Measurements from ENCODE around the gene PRDM16. TPM values are rescaled to one million over a fixed set of nuclear protein-coding genes. Genes with fewer than 3 reads are reported as not detected.

PRDM16 gene
- total RNA-seq, 1 experiment from 2014 or later = 0.95 TPM

DNA sequence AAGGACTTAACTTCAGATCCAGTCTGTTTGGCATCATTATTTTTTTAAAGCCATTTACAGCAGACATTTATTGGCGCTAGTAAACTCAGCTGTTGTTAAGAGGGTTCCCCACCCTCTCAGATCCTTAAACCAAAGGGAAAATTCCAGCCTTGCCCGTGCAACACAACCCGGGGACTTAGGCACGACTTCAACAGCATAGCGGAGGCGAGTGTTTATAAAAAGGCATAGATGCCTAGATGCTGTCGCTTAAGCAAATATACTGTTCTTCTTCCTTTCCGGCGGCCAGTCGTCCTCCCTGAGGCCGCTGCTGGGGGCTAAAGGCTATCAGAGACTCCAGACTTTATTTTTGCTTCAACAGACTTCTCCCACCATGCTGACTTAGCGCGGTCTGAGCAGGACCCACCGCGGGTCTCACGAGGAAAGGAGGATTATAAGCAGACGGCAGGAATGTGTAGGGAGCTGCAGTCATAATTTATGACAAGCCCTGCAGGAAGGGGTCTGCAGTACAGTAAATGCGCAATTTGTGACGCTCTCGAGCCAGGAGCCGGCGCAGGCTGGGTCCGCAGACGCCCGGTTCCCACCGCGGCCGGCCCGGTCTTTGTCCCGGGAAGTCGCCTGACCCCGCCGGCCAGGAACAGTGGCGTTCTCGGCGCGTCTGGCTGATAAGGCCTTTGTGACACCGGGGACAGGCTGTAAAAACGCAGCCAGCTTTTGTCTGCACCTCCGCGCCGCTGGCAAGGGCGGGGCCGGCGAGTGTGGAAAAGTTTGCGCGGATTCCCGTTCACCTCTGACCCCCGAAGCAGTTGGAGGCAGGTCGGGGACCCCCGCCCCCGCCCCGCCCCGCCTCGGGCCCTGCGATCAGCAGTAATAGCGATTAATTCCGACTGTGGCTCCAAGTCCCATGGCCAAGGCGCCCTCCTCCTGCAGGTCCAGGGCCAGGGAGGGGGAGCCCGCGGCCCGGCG is 324.3 kb downstream of the PRDM16 start:
- no peaks in the 10 kb centered on the region for H3K27me3 ChIP-seq
- H3K36me3 ChIP-seq = no peaks in the 10 kb centered on the region
- no peaks in the 10 kb centered on the region for H3K9me3 ChIP-seq
- no peak for DNase-seq
- H3K4me3 ChIP-seq = no peak overlapping the region

DNA sequence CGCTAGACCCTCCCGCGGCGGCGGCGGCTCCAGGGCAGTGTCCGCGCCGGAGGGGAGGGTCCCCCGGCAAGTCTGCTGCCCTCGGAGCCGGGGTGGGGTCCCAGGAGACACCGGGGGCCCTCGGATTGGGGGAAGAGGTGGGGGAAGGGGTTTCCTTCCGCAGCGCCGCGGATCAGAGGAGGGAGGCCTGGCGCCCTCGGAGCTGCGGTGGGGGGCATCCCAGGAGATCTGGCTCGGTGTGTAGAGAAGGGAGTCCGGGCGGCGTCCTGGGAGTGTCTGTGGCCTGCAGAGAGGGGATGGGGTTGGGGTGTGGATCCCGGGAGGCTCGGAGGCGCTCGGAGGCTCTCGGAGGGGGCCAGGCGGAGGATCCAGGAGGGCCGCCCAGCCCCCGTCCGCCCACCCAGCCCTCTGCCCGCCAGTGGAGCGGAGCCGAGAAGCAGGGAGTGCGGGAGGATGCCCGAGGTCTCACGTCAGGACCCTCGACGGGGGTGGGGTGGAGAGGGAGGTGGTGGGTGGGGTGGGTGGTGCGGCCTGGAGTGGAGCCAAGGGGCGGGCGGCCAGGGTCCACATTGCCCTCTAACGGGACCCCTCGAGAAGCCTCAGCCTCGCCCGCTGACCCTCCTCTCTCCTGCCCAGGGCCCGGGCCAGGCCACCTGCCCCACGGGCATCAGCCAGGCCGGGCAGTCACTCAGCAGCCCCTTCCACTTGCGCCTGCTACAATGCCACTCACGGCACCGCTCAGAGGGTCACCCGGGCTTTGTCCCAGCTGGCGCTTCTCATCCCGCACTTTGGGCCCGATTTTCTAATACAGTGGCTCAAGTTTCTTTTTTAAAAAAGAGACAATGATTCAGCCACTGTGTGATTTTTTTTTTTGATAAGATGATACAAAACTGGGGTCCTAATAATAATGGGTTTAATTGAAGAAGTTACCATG is 325.3 kb downstream of the PRDM16 start:
- Histone ChIP-seq H3K36me3 (no peaks in the 10 kb centered on the region), H3K9me3 (no peaks in the 10 kb centered on the region), H3K27me3 (no peaks in the 10 kb centered on the region), H3K4me3 (no peak overlapping the region)
- DNase-seq = no peak

DNA sequence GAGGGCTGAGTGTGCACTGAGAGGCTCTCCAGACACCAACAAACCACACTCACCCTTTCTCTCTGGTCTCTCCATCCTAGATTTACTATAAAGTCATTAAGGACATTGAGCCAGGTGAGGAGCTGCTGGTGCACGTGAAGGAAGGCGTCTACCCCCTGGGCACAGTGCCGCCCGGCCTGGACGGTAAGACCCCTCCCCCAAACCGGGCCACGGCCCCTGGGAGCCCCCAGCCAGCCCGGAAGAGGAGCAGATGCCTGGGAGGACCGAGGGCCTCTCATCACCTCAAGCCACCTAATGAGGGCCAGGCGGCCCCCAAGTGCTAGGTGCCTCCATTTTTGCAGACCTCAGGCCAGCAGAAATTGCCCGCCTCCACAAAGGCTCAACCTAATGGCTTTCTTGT is 327.4 kb downstream of the PRDM16 start:
- H3K36me3 ChIP-seq = no peaks in the 10 kb centered on the region
- no peak overlapping the region for H3K4me3 ChIP-seq
- no peaks in the 10 kb centered on the region for H3K27me3 ChIP-seq
- DNase-seq = no peak
- no peaks in the 10 kb centered on the region for H3K9me3 ChIP-seq

DNA sequence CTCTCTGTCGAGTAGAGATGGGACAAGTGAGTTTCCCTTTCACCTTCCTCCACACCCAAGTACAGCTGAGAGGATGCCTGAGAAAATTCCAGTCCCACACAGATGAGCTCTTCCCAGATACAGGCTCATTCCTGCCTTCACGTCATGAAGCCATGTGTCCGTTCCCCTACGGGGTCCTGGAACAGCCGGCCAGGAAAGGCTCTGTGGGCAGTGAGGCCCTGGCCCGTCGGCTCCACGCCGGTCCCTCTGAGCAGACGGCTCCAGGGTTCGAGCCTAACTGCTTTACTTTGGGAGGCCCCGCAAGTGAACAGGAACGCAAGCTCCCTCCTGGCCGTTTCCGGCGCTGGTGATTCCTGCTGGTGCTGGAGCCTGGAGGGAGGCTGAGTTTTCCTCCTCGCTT is 328.3 kb downstream of the PRDM16 start:
- H3K36me3 ChIP-seq = no peaks in the 10 kb centered on the region
- H3K27me3 ChIP-seq = no peaks in the 10 kb centered on the region
- no peaks in the 10 kb centered on the region for H3K9me3 ChIP-seq
- DNase-seq = no peak
- H3K4me3 ChIP-seq = no peak overlapping the region

DNA sequence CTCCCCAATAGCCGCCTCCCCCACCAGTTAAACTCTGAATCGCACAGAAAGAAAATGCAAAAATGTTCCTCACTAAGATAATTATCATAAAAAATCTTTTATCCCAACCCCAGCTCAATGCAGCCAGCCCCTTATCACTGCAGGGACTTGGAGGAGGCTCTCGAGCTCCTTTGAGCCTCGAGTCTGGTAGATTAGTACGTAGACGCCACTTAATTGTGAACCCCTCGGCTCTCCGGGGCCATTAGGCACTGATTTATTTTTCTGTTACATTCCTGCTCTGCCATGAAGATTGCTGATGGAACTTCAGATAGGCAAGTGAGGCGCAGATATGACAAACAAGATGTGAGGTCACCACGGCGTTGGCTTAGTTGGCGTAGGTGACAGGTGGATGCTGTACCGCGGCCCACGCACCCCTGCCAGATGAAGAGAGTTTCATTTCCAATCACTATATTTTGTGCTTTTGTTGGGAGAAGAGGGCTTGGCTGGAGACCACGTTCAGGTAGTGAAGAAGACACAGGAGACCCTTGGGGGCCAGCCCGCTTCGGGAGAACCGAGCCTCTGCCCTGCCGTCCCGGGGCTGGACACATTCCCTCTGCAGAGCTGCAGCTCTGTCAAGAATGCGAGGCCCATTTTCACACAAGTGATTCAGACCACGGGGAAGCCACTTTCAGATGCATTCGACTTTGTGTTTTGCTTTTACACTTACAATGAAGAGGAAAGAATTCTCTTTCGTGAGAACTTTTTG is 329.6 kb downstream of the PRDM16 start:
- Histone ChIP-seq H3K4me3 (no peak overlapping the region), H3K36me3 (no peaks in the 10 kb centered on the region), H3K9me3 (no peaks in the 10 kb centered on the region), H3K27me3 (no peaks in the 10 kb centered on the region)
- no peak for DNase-seq

DNA sequence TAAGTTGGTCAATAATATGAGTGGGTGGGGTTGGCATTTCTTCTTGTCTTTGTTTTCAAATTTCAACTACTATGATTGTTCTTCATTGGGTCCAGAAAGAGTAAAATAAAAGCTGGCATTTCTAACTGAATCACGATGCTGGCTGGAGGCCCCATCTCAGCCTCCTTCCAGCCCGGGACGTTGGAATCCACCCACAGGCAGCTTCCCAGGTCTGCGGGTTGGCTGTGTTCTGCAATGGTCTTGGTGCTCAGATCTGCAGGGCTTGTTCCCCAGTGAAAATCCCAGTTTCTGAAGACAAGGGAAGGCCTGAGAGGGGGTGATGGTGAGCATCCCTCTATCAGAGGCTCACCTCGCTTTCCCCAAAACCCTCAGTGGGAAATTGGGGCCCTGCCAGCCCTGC is 330.7 kb downstream of the PRDM16 start:
- H3K27me3 ChIP-seq = no peaks in the 10 kb centered on the region
- peak; percentile 69 for DNase-seq
- no peak overlapping the region for H3K4me3 ChIP-seq
- no peaks in the 10 kb centered on the region for H3K36me3 ChIP-seq
- no peaks in the 10 kb centered on the region for H3K9me3 ChIP-seq

DNA sequence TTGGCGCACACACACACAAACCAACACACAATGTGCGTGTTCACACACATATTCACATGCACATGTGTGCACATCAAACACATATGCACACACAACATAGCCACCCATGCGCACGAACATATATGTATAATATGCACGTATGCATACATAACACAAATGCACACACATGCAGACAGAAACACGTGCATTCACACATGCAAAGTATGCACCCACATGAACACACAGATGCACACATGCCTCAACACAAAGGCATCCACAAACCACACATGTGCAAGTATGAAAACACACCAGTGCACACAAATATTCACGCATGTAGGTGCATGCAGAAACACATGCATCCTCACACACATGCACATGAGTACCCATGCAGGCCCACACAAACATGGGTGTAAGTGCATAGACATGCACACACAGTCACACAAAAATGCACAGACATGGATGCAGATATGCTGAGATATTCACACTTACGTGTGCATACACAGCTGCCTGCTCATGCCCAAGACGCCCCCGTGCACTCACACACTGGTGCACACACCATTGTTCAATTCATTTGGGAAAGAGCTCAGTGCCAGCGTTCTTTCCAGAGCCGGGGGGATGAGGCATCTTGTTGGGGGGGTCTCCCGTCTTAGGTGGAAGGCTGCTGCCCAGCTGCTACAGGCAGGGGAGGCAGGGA is 332.7 kb downstream of the PRDM16 start:
- H3K36me3 ChIP-seq = no peaks in the 10 kb centered on the region
- H3K9me3 ChIP-seq = no peaks in the 10 kb centered on the region
- no peak for DNase-seq
- no peaks in the 10 kb centered on the region for H3K27me3 ChIP-seq
- no peak overlapping the region for H3K4me3 ChIP-seq

DNA sequence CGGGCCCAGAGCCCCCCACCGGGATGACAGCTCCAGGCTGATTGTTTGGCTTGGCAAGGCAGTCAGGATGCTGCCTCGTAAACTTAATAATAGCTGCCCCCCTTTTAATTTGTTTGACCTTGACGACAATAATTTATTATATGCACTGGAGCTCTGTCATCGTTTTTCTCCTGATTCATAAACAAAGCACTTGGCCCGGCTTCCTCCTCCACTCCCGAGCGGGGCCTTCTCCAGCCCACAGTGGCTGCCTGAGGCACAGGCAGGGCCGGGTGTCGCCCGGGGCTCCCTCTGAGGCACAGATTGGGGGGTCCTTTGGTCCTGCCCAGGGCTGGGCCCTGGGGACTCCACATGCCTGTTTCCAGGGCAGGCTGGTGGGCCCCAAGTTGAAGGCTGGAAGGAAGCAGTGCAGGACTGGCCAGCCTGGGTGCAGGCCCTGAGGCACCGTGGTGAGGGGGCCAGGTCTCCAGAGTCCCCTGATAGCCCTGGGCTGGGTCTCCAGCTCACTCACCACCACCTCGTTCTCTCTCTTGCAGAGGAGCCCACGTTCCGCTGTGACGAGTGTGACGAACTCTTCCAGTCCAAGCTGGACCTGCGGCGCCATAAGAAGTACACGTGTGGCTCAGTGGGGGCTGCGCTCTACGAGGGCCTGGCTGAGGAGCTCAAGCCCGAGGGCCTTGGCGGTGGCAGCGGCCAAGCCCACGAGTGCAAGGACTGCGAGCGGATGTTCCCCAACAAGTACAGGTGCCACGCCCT is 333.4 kb downstream of the PRDM16 start:
- Histone ChIP-seq H3K36me3 (no peaks in the 10 kb centered on the region), H3K9me3 (no peaks in the 10 kb centered on the region), H3K4me3 (no peak overlapping the region), H3K27me3 (no peaks in the 10 kb centered on the region)
- DNase-seq = peak; percentile 58

DNA sequence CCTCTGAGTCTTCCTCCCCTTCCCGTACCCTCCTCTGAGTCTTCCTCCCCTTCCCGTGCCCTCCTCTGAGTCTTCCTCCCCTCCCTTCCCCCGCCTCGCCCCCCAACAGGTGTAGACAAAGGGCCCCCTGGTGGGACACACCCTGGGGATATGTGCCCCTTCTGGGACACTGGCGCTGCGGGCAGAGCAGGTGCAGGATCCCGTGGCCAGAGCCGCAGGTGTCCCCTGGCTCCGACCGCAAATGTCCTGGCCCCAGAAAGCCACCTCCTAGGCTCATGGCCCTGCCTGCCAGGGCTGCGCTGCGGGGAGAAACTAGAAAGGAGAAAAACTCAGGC is 334.0 kb downstream of the PRDM16 start:
- no peak for DNase-seq
- H3K27me3 ChIP-seq = no peaks in the 10 kb centered on the region
- H3K36me3 ChIP-seq = no peaks in the 10 kb centered on the region
- H3K9me3 ChIP-seq = no peaks in the 10 kb centered on the region
- H3K4me3 ChIP-seq = no peak overlapping the region

DNA sequence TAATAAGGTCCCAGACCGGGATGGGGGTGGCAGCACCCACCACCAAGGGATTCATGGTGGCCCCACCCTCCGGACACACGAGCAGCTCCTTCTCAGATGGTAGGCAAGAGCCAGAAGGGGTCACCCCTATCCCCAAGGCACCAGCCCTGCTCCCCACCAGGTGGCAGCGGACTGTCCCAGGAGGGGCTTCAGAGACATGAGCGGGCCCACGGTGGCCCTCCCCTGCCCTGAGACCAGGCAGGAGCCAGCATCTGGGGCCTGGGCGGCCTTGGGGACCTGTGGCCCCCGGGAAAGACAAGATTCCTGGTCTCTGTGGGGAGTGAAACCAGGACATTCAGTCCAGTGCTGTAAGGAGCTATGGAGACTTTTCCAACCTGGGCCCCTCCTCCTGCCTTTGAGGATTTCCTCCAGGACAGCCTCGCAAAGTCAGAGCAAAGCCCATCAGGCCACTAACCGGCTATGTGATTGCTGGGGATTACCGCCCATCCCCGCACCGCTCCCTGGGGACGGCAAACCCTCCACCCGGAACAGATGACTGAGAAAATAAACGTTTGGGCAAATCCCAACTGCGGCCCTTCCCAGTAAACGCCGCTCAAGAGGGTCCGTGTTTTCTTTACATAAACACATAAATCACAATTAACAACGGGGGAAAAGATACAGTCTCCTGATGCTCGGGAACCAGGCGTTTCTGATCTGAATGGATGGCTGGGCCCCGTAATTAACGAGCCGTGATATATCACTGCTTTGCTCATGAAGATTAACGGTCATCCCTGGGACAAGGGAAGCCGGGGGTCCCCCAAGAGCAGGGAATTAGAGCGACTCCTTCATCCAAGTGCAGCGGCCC is 334.6 kb downstream of the PRDM16 start:
- DNase-seq = no peak
- H3K9me3 ChIP-seq = no peaks in the 10 kb centered on the region
- no peaks in the 10 kb centered on the region for H3K36me3 ChIP-seq
- no peaks in the 10 kb centered on the region for H3K27me3 ChIP-seq
- no peak overlapping the region for H3K4me3 ChIP-seq

DNA sequence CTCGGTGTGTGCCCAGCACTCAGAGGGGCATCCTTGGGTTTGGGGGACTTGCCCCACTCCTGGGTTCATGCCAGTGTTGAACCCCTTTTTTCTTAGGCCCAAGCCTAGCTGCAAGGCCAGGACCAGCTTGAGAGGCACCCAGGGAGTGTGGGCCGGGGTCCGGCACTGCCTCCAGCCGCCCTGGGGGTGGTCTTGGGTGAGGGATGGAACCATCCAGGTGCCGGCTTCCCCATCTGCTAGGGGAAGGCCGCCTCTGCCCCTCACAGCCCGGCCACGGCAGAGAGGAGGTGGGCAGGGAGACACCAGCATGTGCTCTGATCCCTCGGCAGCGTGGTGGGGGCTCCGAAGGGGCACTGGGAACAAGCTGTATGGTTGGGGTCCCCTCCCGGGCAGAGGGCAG is 335.3 kb downstream of the PRDM16 start:
- Histone ChIP-seq H3K9me3 (no peaks in the 10 kb centered on the region), H3K36me3 (no peaks in the 10 kb centered on the region), H3K4me3 (no peak overlapping the region), H3K27me3 (no peaks in the 10 kb centered on the region)
- no peak for DNase-seq

DNA sequence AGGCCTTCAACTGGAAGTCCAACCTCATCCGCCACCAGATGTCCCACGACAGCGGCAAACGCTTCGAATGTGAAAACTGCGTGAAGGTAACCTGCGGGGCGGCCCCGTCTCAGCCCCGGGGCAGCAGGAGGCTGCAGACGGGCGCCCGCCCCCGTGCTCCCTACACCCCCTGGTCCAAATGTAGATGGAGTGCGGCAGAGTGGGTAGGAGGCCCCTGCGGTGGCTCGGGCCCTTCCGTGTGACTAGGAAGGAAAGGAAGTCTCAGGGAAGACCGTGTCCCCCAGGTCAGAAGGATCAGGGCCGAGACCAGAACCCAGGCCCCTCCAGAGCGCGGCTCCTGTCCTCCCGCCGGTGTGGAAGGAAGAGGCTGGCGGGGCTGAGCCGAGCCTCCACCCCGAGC is 335.8 kb downstream of the PRDM16 start:
- DNase-seq = no peak
- H3K4me3 ChIP-seq = no peak overlapping the region
- H3K9me3 ChIP-seq = no peaks in the 10 kb centered on the region
- no peaks in the 10 kb centered on the region for H3K27me3 ChIP-seq
- no peaks in the 10 kb centered on the region for H3K36me3 ChIP-seq

DNA sequence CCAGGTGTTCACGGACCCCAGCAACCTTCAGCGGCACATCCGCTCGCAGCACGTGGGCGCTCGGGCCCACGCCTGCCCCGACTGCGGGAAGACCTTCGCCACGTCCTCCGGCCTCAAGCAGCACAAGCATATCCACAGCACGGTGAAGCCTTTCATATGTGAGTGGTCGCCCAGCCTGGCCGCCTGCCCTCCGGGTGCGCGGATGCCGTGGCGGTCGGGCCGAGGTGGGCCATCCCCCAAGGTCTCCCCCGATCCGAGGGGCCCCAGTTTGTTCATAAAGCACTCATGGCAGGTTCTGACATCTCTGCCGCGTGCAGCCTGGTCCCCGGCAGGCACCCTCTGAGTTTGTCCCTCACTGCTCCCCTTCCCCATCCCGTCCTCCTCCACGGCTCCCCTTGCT is 336.5 kb downstream of the PRDM16 start:
- no peak for DNase-seq
- Histone ChIP-seq H3K27me3 (no peaks in the 10 kb centered on the region), H3K4me3 (no peak overlapping the region), H3K36me3 (no peaks in the 10 kb centered on the region), H3K9me3 (no peaks in the 10 kb centered on the region)

DNA sequence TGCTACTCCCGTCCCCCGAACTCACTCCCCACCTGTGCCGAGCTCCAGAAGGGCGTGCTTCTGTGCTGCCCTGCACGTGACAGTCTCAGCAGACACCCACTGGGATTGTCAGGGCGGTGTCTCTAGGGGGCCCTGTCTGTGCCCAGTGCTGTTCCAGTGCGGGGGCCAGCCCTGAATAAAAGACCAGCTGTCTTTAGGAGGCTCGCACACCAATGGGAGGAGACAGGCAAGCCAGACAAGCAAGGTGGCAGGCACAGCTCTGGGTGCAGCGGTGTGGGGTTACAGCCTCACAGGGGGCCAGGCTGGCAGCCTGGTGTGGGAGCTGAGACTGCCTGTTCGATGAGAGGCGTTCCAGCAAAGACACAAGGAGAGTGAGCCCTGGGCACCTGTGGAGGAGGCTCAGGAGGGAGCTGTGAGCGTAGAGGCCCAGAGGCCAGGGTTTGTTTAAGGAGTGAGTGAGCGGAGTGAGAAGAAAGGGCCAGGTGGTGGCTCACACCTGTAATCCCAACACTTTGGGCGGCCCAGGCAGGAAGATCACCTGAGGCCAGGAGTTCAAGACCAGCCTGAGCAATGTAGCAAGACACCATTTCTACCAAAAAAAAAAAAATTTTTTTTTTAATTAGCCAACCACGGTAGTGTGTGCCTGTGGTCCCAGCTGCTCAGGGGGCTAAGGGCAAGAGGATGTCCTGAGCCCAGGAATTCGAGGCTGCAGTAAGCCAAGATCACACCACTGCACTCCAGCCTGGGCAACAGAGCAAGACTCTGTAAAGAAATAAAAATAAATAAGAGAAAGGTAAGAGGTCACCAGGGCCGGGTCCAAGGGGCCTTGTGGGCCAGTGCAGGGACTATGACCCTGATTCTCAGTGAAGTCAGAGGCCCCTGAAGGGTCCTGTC is 337.2 kb downstream of the PRDM16 start:
- Histone ChIP-seq H3K4me3 (no peak overlapping the region), H3K27me3 (no peaks in the 10 kb centered on the region), H3K9me3 (no peaks in the 10 kb centered on the region), H3K36me3 (no peaks in the 10 kb centered on the region)
- no peak for DNase-seq

Measured in MG63 (cell line).